Mesendoderm (in vitro differentiated cells): Measurements from ENCODE around the gene VPS33B.
"Not testable (repeated sequence)": the region's sequence is repeated elsewhere in the genome, so short reads cannot be mapped to it uniquely, and the experiment has no call there.

Source experiments
- DNase-seq: peaks from one replicate; pipeline ENCODE4 v3.0.0; 2013
- H2AK5ac ChIP-seq: 2 replicates; pipeline ENCODE4 v1.6.1; 2013; ENCODE audit warnings: low read length, inconsistent platforms
- H2BK120ac ChIP-seq: 2 replicates; pipeline ENCODE4 v1.6.1; 2013; ENCODE audit warnings: low read depth, mild to moderate bottlenecking, low read length, moderate library complexity, mixed read lengths
- H2BK15ac ChIP-seq: replicated peaks from 2 replicates; pipeline ENCODE4 v1.6.1; 2013; ENCODE audit warnings: low read depth, mild to moderate bottlenecking, moderate library complexity
- H2BK5ac ChIP-seq: 2 replicates; pipeline ENCODE4 v1.6.1; 2013; ENCODE audit warnings: low read length, inconsistent platforms
- H3K18ac ChIP-seq: 2 replicates; pipeline ENCODE4 v1.6.1; 2013; ENCODE audit warnings: mild to moderate bottlenecking, low read length, mixed read lengths
- H3K23ac ChIP-seq: one replicate; pipeline ENCODE4 v1.6.1; 2013; ENCODE audit warnings: low read length
- H3K27ac ChIP-seq: 2 replicates; pipeline ENCODE4 v1.5.1; 2013; ENCODE audit warnings: low read depth, mild to moderate bottlenecking, inconsistent platforms, low read length, moderate library complexity
- H3K27me3 ChIP-seq: 2 replicates; pipeline ENCODE4 v1.6.1; 2013; ENCODE audit warnings: low read length, control low read depth, mild to moderate bottlenecking, inconsistent platforms; ENCODE audit not compliant: insufficient read depth, poor library complexity
- H3K36me3 ChIP-seq: 2 replicates; pipeline ENCODE4 v1.6.1; 2013; ENCODE audit warnings: low read length, inconsistent platforms; ENCODE audit not compliant: control insufficient read depth, insufficient read depth
- H3K4ac ChIP-seq: one replicate; pipeline ENCODE4 v1.6.1; 2013; ENCODE audit warnings: low read depth, mild to moderate bottlenecking, low read length, moderate library complexity
- H3K4me1 ChIP-seq: 2 replicates; pipeline ENCODE4 v1.6.1; 2013; ENCODE audit warnings: low read depth, low read length, inconsistent platforms; ENCODE audit not compliant: control insufficient read depth
- H3K4me2 ChIP-seq: 2 replicates; pipeline ENCODE4 v1.6.1; 2013; ENCODE audit warnings: low read length
- H3K4me3 ChIP-seq: 2 replicates; pipeline ENCODE4 v1.5.1; 2013; ENCODE audit warnings: mild to moderate bottlenecking, low read length
- H3K56ac ChIP-seq: one replicate; pipeline ENCODE4 v1.6.1; 2013; ENCODE audit warnings: low read length
- H3K79me1 ChIP-seq: 2 replicates; pipeline ENCODE4 v1.6.1; 2013; ENCODE audit warnings: low read length, inconsistent platforms
- H3K79me2 ChIP-seq: 2 replicates; pipeline ENCODE4 v1.6.1; 2013; ENCODE audit warnings: mild to moderate bottlenecking, low read length; ENCODE audit not compliant: control insufficient read depth, insufficient read depth
- H3K9ac ChIP-seq: 2 replicates; pipeline ENCODE4 v1.6.1; 2013; ENCODE audit warnings: low read length, inconsistent platforms
- H4K5ac ChIP-seq: one replicate; pipeline ENCODE4 v1.6.1; 2013; ENCODE audit warnings: low read length
- H4K8ac ChIP-seq: one replicate; pipeline ENCODE4 v1.6.1; 2013; ENCODE audit warnings: low read depth, mild to moderate bottlenecking, control low read depth, low read length, moderate library complexity
- WGBS: extraction: QIAGEN DNeasy Blood & Tissue Kit; methylation state at CpG from one replicate; pipeline ENCODE4 v1.1.7; 2013; ENCODE audit warnings: low lambda C conversion rate, missing lambda C conversion rate; ENCODE audit not compliant: insufficient coverage; ENCODE audit errors: extremely low coverage; 5-methylcytosine and 5-hydroxymethylcytosine counted together

VPS33B gene

DNA sequence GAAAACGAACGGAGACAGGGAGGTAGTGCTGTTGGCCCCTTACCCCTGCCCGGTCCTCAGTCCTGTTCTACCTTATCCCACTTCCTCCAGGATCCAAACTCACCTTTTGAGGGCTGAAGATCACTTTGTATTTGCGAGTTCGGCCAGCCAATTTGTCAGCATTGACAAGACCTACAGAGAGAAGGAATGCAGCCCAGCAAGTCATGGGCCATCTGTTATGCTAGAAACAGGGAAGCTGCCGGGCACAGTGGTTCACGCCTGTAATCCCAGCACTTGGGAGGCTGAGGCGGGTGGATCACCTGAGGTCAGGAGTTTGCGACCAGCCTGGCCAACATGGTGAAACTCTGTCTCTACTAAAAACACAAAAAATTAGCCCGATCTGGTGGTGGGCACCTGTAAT, 8.7 kb downstream of the VPS33B start:
- H4K8ac ChIP-seq, H3K23ac ChIP-seq, H3K18ac ChIP-seq, H2BK15ac ChIP-seq, H3K56ac ChIP-seq, H3K27ac ChIP-seq, H2BK120ac ChIP-seq, H3K9ac ChIP-seq, H3K79me2 ChIP-seq, H3K79me1 ChIP-seq, H3K4me2 ChIP-seq, H3K27me3 ChIP-seq, H4K5ac ChIP-seq, H3K4me3 ChIP-seq, H2BK5ac ChIP-seq, H2AK5ac ChIP-seq, H3K36me3 ChIP-seq, H3K4me1 ChIP-seq, H3K4ac ChIP-seq, DNase-seq: not testable (repeated sequence)
- WGBS, result no CpG with 5 or more reads among the region's 10 CpGs

DNA sequence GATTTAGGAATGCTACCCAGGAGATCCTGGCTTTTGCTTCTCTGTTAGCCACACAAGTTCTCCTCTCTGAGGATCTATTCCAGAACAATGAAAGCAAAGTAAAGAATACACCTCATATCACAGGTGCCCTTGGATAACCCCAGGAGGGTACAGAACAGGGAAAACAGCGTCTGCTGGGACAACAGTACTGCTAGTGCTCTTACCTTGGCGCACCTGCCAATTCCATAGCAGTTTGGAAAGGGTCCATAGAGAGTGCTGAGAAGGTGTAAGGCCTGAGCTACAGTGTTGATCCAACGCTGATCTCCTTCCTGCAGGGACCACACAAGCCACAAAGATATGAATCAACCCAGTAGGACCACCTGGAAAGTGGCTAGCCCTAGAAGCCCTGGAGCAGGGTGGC, 15.1 kb downstream of the VPS33B start:
- no peak overlapping the region for H4K5ac ChIP-seq
- H2BK5ac ChIP-seq, result no peak overlapping the region
- no CpG with 5 or more reads among the region's 3 CpGs for WGBS
- H3K27ac ChIP-seq, result no peak overlapping the region
- no peak overlapping the region for H2AK5ac ChIP-seq
- no peak overlapping the region for H3K9ac ChIP-seq
- H3K79me2 ChIP-seq, result no peaks in the 10 kb centered on the region
- no peak overlapping the region for H3K4ac ChIP-seq
- H2BK15ac ChIP-seq, result no peak overlapping the region
- H3K27me3 ChIP-seq, result no peaks in the 10 kb centered on the region
- H3K23ac ChIP-seq, result no peak overlapping the region
- no peak overlapping the region for H3K4me2 ChIP-seq
- no peaks in the 10 kb centered on the region for H3K4me1 ChIP-seq
- no peaks in the 10 kb centered on the region for H3K79me1 ChIP-seq
- no peak overlapping the region for H4K8ac ChIP-seq
- no peak overlapping the region for H3K56ac ChIP-seq
- no peak overlapping the region for H2BK120ac ChIP-seq
- no peak overlapping the region for H3K4me3 ChIP-seq
- H3K36me3 ChIP-seq, result peaks cover 4% of the 10 kb centered on the region
- DNase-seq, result no peak
- no peak overlapping the region for H3K18ac ChIP-seq

DNA sequence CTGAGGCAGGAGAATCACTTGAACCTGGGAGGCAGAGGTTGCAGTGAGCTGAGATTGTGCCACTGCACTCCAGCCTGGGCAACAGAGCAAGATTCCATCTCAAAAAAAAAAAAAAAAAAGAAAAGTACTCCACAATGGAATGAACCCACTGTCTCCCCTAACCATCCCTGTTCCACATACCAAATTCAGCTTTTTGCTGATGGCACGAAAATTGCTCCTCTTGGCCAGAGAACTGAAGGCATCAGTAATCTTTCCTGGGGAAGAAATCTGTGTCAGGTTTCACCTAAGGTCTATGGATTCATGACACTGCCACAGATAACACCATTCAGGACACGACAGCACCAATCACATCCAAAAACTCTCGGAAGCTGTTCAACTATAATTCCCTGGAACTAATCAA, 21.2 kb downstream of the VPS33B start:
- H2BK5ac ChIP-seq, result no peak overlapping the region
- WGBS, result no CpG with 5 or more reads among the region's 3 CpGs
- no peak overlapping the region for H3K9ac ChIP-seq
- H3K27ac ChIP-seq, result no peak overlapping the region
- no peak overlapping the region for H3K23ac ChIP-seq
- no peak overlapping the region for H2BK120ac ChIP-seq
- H3K56ac ChIP-seq, result no peak overlapping the region
- no peak overlapping the region for H3K18ac ChIP-seq
- no peak overlapping the region for H2AK5ac ChIP-seq
- no peaks in the 10 kb centered on the region for H3K79me2 ChIP-seq
- no peak for DNase-seq
- no peak overlapping the region for H2BK15ac ChIP-seq
- H4K8ac ChIP-seq, result no peak overlapping the region
- no peaks in the 10 kb centered on the region for H3K4me1 ChIP-seq
- H4K5ac ChIP-seq, result no peak overlapping the region
- peaks cover 12% of the 10 kb centered on the region for H3K36me3 ChIP-seq
- no peak overlapping the region for H3K4me2 ChIP-seq
- no peak overlapping the region for H3K4me3 ChIP-seq
- no peaks in the 10 kb centered on the region for H3K79me1 ChIP-seq
- H3K27me3 ChIP-seq, result no peaks in the 10 kb centered on the region
- no peak overlapping the region for H3K4ac ChIP-seq

DNA sequence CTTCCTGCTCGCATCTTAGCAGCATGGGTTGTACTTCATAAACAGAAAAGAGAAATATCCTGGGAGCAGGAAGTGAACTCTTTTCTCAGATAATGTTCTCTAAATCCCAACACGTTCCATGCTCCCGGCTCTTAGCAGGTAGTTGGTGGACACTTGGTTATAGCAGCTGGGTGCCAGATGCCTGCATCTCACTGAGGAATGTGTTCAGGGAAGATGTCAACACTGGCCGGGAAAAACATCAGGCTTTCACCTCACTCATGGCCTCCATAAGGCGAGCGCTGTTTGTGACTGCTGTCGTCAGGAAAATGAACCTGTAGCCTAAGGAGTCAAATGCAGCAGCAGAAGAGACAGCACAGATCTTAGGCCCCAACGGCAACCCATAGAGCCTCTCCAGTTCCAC, 23.7 kb downstream of the VPS33B start:
- Histone ChIP-seq H3K18ac (no peak overlapping the region), H3K27ac (no peak overlapping the region), H3K36me3 (peaks cover 12% of the 10 kb centered on the region), H2AK5ac (no peak overlapping the region), H3K56ac (no peak overlapping the region), H3K9ac (no peak overlapping the region), H2BK15ac (no peak overlapping the region), H3K4me2 (no peak overlapping the region), H3K4ac (no peak overlapping the region), H3K23ac (no peak overlapping the region), H2BK5ac (no peak overlapping the region), H3K79me2 (peaks cover 7% of the 10 kb centered on the region), H4K8ac (no peak overlapping the region), H2BK120ac (no peak overlapping the region), H4K5ac (no peak overlapping the region), H3K4me3 (no peak overlapping the region), H3K79me1 (peaks cover 2% of the 10 kb centered on the region), H3K4me1 (no peaks in the 10 kb centered on the region), H3K27me3 (no peaks in the 10 kb centered on the region)
- DNase-seq, result no peak
- WGBS, result no CpG with 5 or more reads among the region's 8 CpGs

DNA sequence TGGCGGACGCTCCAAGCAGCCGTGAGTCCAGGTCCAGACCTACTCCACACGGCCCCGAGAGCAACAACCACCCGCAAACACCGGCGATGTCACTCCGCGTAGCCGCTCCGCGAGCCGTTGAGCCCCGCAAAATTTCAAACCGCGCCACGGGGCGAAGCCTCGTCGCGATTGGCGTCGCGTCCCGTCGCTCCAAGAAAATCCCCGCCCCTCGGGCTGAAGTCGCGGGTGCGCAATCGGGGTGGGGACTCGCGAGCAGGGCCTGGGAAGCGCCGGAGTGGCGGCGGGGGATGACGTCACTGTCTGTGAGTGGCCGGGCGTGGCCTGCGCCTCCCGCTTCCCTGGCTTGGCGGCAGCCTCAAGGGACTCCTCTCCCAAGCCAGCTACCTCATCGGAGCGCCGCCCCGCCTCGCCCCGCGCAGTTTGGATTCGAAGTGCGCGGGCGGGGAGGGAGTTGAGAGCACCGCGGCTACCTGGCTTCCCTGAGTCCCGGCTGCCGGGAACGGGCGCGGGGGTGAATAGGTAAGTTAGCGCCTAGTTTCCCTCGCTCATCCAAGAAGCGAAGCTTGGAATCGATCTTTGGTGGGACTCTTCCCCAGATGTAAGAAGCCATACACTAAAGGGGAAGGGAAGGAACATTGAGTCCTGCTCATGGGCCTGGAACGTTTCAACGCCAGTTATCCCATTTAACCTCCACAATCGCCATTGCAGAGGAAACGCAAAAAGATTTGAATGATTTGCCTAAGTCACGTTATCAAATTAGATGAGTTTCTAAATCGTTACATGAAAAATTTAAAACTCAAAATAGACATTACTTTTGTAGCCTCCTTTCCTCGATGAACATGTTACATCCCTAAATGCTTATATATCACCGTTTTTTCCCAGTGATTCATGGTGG, 27.7 kb downstream of the VPS33B start, which contains the start of gene PRC1:
PRC1 (minus strand) TSS at position 119 of the 895 bp plus-strand sequence; CDS start at position 1, 118 bp downstream.
- peak within 1 kb of the TSS; percentile 97 for H3K23ac ChIP-seq
- peak within 1 kb of the TSS; percentile 89 for H2BK120ac ChIP-seq
- peak within 1 kb of the TSS; percentile 95 for H3K56ac ChIP-seq
- no CpG with 5 or more reads among the region's 75 CpGs for WGBS
- peak; percentile 99 for DNase-seq
- H4K5ac ChIP-seq, result no peak within 1 kb of the TSS
- peak within 1 kb of the TSS; percentile 86 for H3K18ac ChIP-seq
- peak within 1 kb of the TSS; percentile 77 for H4K8ac ChIP-seq
- peak within 1 kb of the TSS; percentile 81 for H2BK5ac ChIP-seq
- H3K4ac ChIP-seq, result peak within 1 kb of the TSS; percentile 46
- peaks cover 38% of the 10 kb centered on the region for H3K79me2 ChIP-seq
- H3K4me2 ChIP-seq, result peak within 1 kb of the TSS; percentile 53
- peak within 1 kb of the TSS; percentile 79 for H3K27ac ChIP-seq
- H3K27me3 ChIP-seq, result no peaks in the 10 kb centered on the region
- H3K79me1 ChIP-seq, result peaks cover 2% of the 10 kb centered on the region
- no peak within 1 kb of the TSS for H2AK5ac ChIP-seq
- H3K9ac ChIP-seq, result peak within 1 kb of the TSS; percentile 93
- peak within 1 kb of the TSS; percentile 89 for H3K4me3 ChIP-seq
- H3K4me1 ChIP-seq, result no peaks in the 10 kb centered on the region
- H3K36me3 ChIP-seq, result peaks cover 7% of the 10 kb centered on the region
- H2BK15ac ChIP-seq, result no peak within 1 kb of the TSS
